GM23338 (cell line): ENCODE results near the gene SNX17. TPM values are rescaled to one million over a fixed set of nuclear protein-coding genes. Genes with fewer than 3 reads are reported as not detected.

Experiments
- ATAC-seq: fragments of 200-7000 bp; cut with Tn5 transposase; 3 replicates; pipeline ENCODE4 v1.9.1; 2020
- DNase-seq: peaks from one replicate; pipeline ENCODE4 v3.0.0-alpha.2; 2015; ENCODE audit warnings: low spot score
- H2AFZ ChIP-seq: fragments of 200-600 bp; sonication (generic); 2 replicates; pipeline ENCODE4 v1.8.0; 2016; ENCODE audit warnings: antibody characterized with exemption, mild to moderate bottlenecking, moderate library complexity
- H3F3A ChIP-seq: fragments of 200-600 bp; sonication (generic); replicated peaks from 2 replicates; pipeline ENCODE4 v1.8.0; 2017; ENCODE audit warnings: antibody characterized with exemption, mixed run types, low read depth
- H3K27ac ChIP-seq: fragments of 200-600 bp; sonication (generic); 2 replicates; pipeline ENCODE4 v1.6.1; 2016; ENCODE audit warnings: low read depth
- H3K27me3 ChIP-seq: fragments of 200-600 bp; sonication (generic); 2 replicates; pipeline ENCODE4 v1.8.0; 2016; ENCODE audit warnings: mild to moderate bottlenecking, mixed run types, moderate library complexity; ENCODE audit not compliant: insufficient read depth
- H3K36me3 ChIP-seq: fragments of 200-600 bp; sonication (generic); 2 replicates; pipeline ENCODE4 v1.8.0; 2016; ENCODE audit warnings: mild to moderate bottlenecking; ENCODE audit not compliant: insufficient read depth
- H3K4me1 ChIP-seq: fragments of 200-600 bp; sonication (generic); 2 replicates; pipeline ENCODE4 v1.8.0; 2016; ENCODE audit warnings: mild to moderate bottlenecking, moderate library complexity; ENCODE audit not compliant: insufficient read depth
- H3K4me2 ChIP-seq: fragments of 200-600 bp; sonication (generic); 2 replicates; pipeline ENCODE4 v1.7.1; 2017; ENCODE audit warnings: mixed run types
- H3K4me3 ChIP-seq: fragments of 200-600 bp; sonication (generic); 2 replicates; pipeline ENCODE4 v1.6.1; 2016; ENCODE audit warnings: mixed run types
- H3K79me2 ChIP-seq: fragments of 200-600 bp; sonication (generic); replicated peaks from 2 replicates; pipeline ENCODE4 v1.8.0; 2017; ENCODE audit warnings: mild to moderate bottlenecking; ENCODE audit not compliant: insufficient read depth
- H3K9me2 ChIP-seq: fragments of 200-600 bp; sonication (generic); 2 replicates; pipeline ENCODE4 v1.8.0; 2017; ENCODE audit not compliant: insufficient read depth
- H4K20me1 ChIP-seq: fragments of 200-600 bp; sonication (generic); replicated peaks from 2 replicates; pipeline ENCODE4 v1.8.0; 2017; ENCODE audit warnings: mild to moderate bottlenecking; ENCODE audit not compliant: insufficient read depth
- H3K27ac Mint-ChIP-seq: 2 replicates; pipeline ENCODE4 v1.8.0; 2020; ENCODE audit warnings: inconsistent platforms, mild to moderate bottlenecking, moderate library complexity, mixed read lengths
- H3K27me3 Mint-ChIP-seq: 3 replicates; pipeline ENCODE4 v1.8.0; 2022; ENCODE audit warnings: low read depth, mild to moderate bottlenecking, moderate library complexity, mixed read lengths, inconsistent platforms; ENCODE audit not compliant: insufficient read depth, poor library complexity
- H3K36me3 Mint-ChIP-seq: 3 replicates; pipeline ENCODE4 v1.8.0; 2021; ENCODE audit warnings: low read depth, mild to moderate bottlenecking, inconsistent platforms, moderate library complexity, mixed read lengths
- H3K4me1 Mint-ChIP-seq: 3 replicates; pipeline ENCODE4 v1.8.0; 2020; ENCODE audit warnings: mild to moderate bottlenecking, inconsistent platforms, mixed read lengths
- H3K4me3 Mint-ChIP-seq: 3 replicates; pipeline ENCODE4 v1.8.0; 2021; ENCODE audit warnings: moderate library complexity, mild to moderate bottlenecking, inconsistent platforms, mixed read lengths
- H3K9me3 Mint-ChIP-seq: 3 replicates; pipeline ENCODE4 v1.8.0; 2020; ENCODE audit warnings: moderate library complexity, mild to moderate bottlenecking, inconsistent platforms, mixed read lengths
- CREB1 ChIP-seq: fragments of 250-450 bp; sonication (Bioruptor Pico); IDR thresholded peaks from 2 replicates; pipeline ENCODE4 v1.5.0; 2020; ENCODE audit warnings: low read depth, mild to moderate bottlenecking, moderate library complexity
- ETS1 ChIP-seq: IDR thresholded peaks from 2 replicates; pipeline ENCODE4 v1.6.1; 2016; ENCODE audit warnings: antibody characterized with exemption
- JUNB ChIP-seq: IDR thresholded peaks from one replicate; pipeline ENCODE4 v1.6.1; 2016; ENCODE audit warnings: antibody characterized with exemption; ENCODE audit not compliant: unreplicated experiment
- POLR2AphosphoS5 ChIP-seq: IDR thresholded peaks from 2 replicates; pipeline ENCODE4 v1.6.1; 2016; ENCODE audit warnings: antibody characterized with exemption, low read depth
- polyA plus RNA-seq: library from polyadenylated mRNA; unstranded; fragments of >200 nt; fragmentation: Nextera tagmentation; extraction: Ambion mirVana; gene quantifications from 2 replicates; pipeline ENCODE4 v1.2.1, GENCODE V29; 2016
- total RNA-seq: library from RNA; depleted of rRNA; stranded (reverse); fragments of >200 nt; shearing (Covaris generic); gene quantifications from 2 replicates; pipeline ENCODE4 v1.2.3, GENCODE V29; 2014
- TF ChIP-seq, protein P1 (sequence below): fragments of 250-450 bp; sonication (Bioruptor Pico); IDR thresholded peaks from 2 replicates; pipeline ENCODE4 v1.5.0; 2020; ENCODE audit warnings: mild to moderate bottlenecking, moderate library complexity

The SNX17 gene
- total and polyA plus RNA-seq, 2 experiments from 2014 or later: 34.0 to 58.0 TPM

GRCh38 chr2:27376866-27377617, 6.6 kb downstream of the SNX17 start:
- ATAC-seq: no peak
- H3K36me3 ChIP-seq: peaks cover 26% of the 10 kb centered on the region
- peaks cover 16% of the 10 kb centered on the region for H3K4me1 ChIP-seq
- no peak overlapping the region for H3K4me3 ChIP-seq
- Mint-ChIP-seq H3K4me1 (peaks cover 27% of the 10 kb centered on the region), H3K36me3 (peaks cover 81% of the 10 kb centered on the region), H3K4me3 (no peak overlapping the region; the same call in 2 of the 3 replicates), H3K9me3 (no peaks in the 10 kb centered on the region), H3K27ac (no peak overlapping the region), H3K27me3 (peaks cover 32% of the 10 kb centered on the region)
- H2AFZ ChIP-seq: no peak overlapping the region
- peaks cover 22% of the 10 kb centered on the region for H3K79me2 ChIP-seq
- no peak overlapping the region for H3K27ac ChIP-seq
- H3K27me3 ChIP-seq: no peaks in the 10 kb centered on the region
- H4K20me1 ChIP-seq: no peaks in the 10 kb centered on the region; the same call in 1 of the 2 replicates
- H3K9me2 ChIP-seq: no peaks in the 10 kb centered on the region
- TF ChIP-seq POLR2AphosphoS5: 0 out of 2 replicates have a peak, but pooled peaks have one; percentile 4
- TF ChIP-seq, protein P1, sequence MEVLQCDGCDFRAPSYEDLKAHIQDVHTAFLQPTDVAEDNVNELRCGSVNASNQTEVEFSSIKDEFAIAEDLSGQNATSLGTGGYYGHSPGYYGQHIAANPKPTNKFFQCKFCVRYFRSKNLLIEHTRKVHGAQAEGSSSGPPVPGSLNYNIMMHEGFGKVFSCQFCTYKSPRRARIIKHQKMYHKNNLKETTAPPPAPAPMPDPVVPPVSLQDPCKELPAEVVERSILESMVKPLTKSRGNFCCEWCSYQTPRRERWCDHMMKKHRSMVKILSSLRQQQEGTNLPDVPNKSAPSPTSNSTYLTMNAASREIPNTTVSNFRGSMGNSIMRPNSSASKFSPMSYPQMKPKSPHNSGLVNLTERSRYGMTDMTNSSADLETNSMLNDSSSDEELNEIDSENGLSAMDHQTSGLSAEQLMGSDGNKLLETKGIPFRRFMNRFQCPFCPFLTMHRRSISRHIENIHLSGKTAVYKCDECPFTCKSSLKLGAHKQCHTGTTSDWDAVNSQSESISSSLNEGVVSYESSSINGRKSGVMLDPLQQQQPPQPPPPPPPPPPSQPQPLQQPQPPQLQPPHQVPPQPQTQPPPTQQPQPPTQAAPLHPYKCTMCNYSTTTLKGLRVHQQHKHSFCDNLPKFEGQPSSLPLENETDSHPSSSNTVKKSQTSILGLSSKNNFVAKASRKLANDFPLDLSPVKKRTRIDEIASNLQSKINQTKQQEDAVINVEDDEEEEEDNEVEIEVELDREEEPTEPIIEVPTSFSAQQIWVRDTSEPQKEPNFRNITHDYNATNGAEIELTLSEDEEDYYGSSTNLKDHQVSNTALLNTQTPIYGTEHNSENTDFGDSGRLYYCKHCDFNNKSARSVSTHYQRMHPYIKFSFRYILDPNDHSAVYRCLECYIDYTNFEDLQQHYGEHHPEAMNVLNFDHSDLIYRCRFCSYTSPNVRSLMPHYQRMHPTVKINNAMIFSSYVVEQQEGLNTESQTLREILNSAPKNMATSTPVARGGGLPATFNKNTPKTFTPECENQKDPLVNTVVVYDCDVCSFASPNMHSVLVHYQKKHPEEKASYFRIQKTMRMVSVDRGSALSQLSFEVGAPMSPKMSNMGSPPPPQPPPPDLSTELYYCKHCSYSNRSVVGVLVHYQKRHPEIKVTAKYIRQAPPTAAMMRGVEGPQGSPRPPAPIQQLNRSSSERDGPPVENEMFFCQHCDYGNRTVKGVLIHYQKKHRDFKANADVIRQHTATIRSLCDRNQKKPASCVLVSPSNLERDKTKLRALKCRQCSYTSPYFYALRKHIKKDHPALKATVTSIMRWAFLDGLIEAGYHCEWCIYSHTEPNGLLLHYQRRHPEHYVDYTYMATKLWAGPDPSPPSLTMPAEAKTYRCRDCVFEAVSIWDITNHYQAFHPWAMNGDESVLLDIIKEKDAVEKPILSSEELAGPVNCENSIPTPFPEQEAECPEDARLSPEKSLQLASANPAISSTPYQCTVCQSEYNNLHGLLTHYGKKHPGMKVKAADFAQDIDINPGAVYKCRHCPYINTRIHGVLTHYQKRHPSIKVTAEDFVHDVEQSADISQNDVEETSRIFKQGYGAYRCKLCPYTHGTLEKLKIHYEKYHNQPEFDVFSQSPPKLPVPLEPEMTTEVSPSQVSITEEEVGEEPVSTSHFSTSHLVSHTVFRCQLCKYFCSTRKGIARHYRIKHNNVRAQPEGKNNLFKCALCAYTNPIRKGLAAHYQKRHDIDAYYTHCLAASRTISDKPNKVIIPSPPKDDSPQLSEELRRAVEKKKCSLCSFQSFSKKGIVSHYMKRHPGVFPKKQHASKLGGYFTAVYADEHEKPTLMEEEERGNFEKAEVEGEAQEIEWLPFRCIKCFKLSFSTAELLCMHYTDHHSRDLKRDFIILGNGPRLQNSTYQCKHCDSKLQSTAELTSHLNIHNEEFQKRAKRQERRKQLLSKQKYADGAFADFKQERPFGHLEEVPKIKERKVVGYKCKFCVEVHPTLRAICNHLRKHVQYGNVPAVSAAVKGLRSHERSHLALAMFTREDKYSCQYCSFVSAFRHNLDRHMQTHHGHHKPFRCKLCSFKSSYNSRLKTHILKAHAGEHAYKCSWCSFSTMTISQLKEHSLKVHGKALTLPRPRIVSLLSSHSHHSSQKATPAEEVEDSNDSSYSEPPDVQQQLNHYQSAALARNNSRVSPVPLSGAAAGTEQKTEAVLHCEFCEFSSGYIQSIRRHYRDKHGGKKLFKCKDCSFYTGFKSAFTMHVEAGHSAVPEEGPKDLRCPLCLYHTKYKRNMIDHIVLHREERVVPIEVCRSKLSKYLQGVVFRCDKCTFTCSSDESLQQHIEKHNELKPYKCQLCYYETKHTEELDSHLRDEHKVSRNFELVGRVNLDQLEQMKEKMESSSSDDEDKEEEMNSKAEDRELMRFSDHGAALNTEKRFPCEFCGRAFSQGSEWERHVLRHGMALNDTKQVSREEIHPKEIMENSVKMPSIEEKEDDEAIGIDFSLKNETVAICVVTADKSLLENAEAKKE: no peak
- no peak overlapping the region for H3K4me2 ChIP-seq
- no peak for DNase-seq
- H3F3A ChIP-seq: peaks cover 26% of the 10 kb centered on the region

- DNase-seq: no peak
- peaks cover 21% of the 10 kb centered on the region for H3K4me1 Mint-ChIP-seq
- no peak overlapping the region for H3K27ac Mint-ChIP-seq
- Histone ChIP-seq H3K27ac (0 out of 2 replicates have a peak overlapping the region, but pooled peaks have one; percentile 59), H4K20me1 (no peaks in the 10 kb centered on the region; the same call in 1 of the 2 replicates), H3K27me3 (no peaks in the 10 kb centered on the region), H3K79me2 (peaks cover 16% of the 10 kb centered on the region), H3K4me1 (peaks cover 10% of the 10 kb centered on the region), H3K9me2 (no peaks in the 10 kb centered on the region), H3K4me3 (no peak overlapping the region), H3F3A (peaks cover 31% of the 10 kb centered on the region), H3K36me3 (peaks cover 32% of the 10 kb centered on the region), H2AFZ (no peak overlapping the region), H3K4me2 (no peak overlapping the region)
- no peak overlapping the region; the same call in 2 of the 3 replicates for H3K4me3 Mint-ChIP-seq
- H3K9me3 Mint-ChIP-seq: no peaks in the 10 kb centered on the region
- H3K36me3 Mint-ChIP-seq: peaks cover 82% of the 10 kb centered on the region
- no peak for ATAC-seq
- H3K27me3 Mint-ChIP-seq: peaks cover 32% of the 10 kb centered on the region
- no peak for TF ChIP-seq CREB1 (CRISPR knock-in tag)
- TF ChIP-seq ETS1: no peak
- no peak; the same call in 1 of the 2 replicates for TF ChIP-seq POLR2AphosphoS5
- TF ChIP-seq JUNB: no peak
These were observed 7.2 kb downstream of the SNX17 start for GRCh38 chr2:27377618-27378095.
